Activated naive CD4-positive, alpha-beta T cell treated with anti-CD3 and anti-CD28 coated beads, Interleukin-2, amount 50 U/mL, for 72 hours (primary cell): ENCODE results near the gene BBS9. TPM values are rescaled to one million over a fixed set of nuclear protein-coding genes. Genes with fewer than 3 reads are reported as not detected.
"Not testable (repeated sequence)": the region's sequence is repeated elsewhere in the genome, so short reads cannot be mapped to it uniquely, and the experiment has no call there.

Experiments
- ATAC-seq, 2 donors: fragments of 150-1000 bp; cut with Tn5 transposase; 2 replicates each; pipeline ENCODE4 v1.10.0; 2021; ENCODE audit warnings: mild to moderate bottlenecking in 2 of 2, moderate library complexity in 2 of 2
- DNase-seq, 2 donors: peaks; one replicate each; pipeline ENCODE4 v3.0.0; 2021 to 2022; ENCODE audit warnings: low spot score in 2 of 2
- H3K27ac Mint-ChIP-seq, 2 donors: one replicate each; pipeline ENCODE4 v1.8.0; 2022; ENCODE audit warnings: mild to moderate bottlenecking in 2 of 2, mixed read lengths in 2 of 2
- H3K36me3 Mint-ChIP-seq, 2 donors: one replicate each; pipeline ENCODE4 v1.8.0; 2022; ENCODE audit warnings: mixed read lengths in 2 of 2
- H3K9me3 Mint-ChIP-seq, 2 donors: one replicate each; pipeline ENCODE4 v1.8.0; 2022; ENCODE audit warnings: mixed read lengths in 2 of 2
- total RNA-seq, 2 donors: library from RNA; stranded (reverse); gene quantifications; one replicate each; pipeline ENCODE4 v1.2.3, GENCODE V29; 2022

The BBS9 gene
- total RNA-seq, 2 donors from 2014 or later = 9.6 to 14.4 TPM

GRCh38 chr7:33497051-33497450, 367.7 kb downstream of the BBS9 start:
- Mint-ChIP-seq H3K9me3 (no peaks in the 10 kb centered on the region), H3K36me3 (no peaks in the 10 kb centered on the region), H3K27ac (no peak overlapping the region)
- DNase-seq (no peak), ATAC-seq (no peak)

- no peaks in the 10 kb centered on the region for H3K36me3 Mint-ChIP-seq
- ATAC-seq (no peak), DNase-seq (no peak)
- no peaks in the 10 kb centered on the region for H3K9me3 Mint-ChIP-seq
- no peak overlapping the region for H3K27ac Mint-ChIP-seq
Measured at GRCh38 chr7:33500703-33501701, 371.6 kb downstream of the BBS9 start.

GRCh38 chr7:33503014-33503413, 373.6 kb downstream of the BBS9 start:
- DNase-seq = no peak
- Mint-ChIP-seq H3K9me3 (no peaks in the 10 kb centered on the region), H3K36me3 (no peaks in the 10 kb centered on the region), H3K27ac (no peak overlapping the region)
- ATAC-seq = no peak

GRCh38 chr7:33503736-33504135, 374.4 kb downstream of the BBS9 start:
- no peak for ATAC-seq
- Mint-ChIP-seq H3K27ac (no peak overlapping the region), H3K36me3 (no peaks in the 10 kb centered on the region), H3K9me3 (no peaks in the 10 kb centered on the region)
- no peak for DNase-seq

- DNase-seq = no peak
- Mint-ChIP-seq H3K27ac (no peak overlapping the region), H3K9me3 (no peaks in the 10 kb centered on the region), H3K36me3 (no peaks in the 10 kb centered on the region)
- no peak for ATAC-seq
Measured at GRCh38 chr7:33504266-33504665, 374.9 kb downstream of the BBS9 start.

GRCh38 chr7:33509206-33509605, 379.8 kb downstream of the BBS9 start:
- ATAC-seq (no peak), DNase-seq (no peak)
- Mint-ChIP-seq H3K9me3 (peaks cover 0 to 5% of the 10 kb centered on the region in 2 donors), H3K27ac (no peak overlapping the region), H3K36me3 (no peaks in the 10 kb centered on the region)

- peaks cover 0 to 5% of the 10 kb centered on the region in 2 donors for H3K9me3 Mint-ChIP-seq
- no peaks in the 10 kb centered on the region for H3K36me3 Mint-ChIP-seq
- no peak overlapping the region for H3K27ac Mint-ChIP-seq
- ATAC-seq (no peak), DNase-seq (no peak)
Measured at GRCh38 chr7:33511778-33512177, 382.4 kb downstream of the BBS9 start.

- peaks cover 0 to 5% of the 10 kb centered on the region in 2 donors for H3K9me3 Mint-ChIP-seq
- H3K36me3 Mint-ChIP-seq = no peaks in the 10 kb centered on the region
- no peak overlapping the region for H3K27ac Mint-ChIP-seq
- ATAC-seq = no peak
- DNase-seq = no peak
Measured at GRCh38 chr7:33516568-33516967, 387.2 kb downstream of the BBS9 start.

- H3K36me3 Mint-ChIP-seq = no peaks in the 10 kb centered on the region
- peaks cover 0 to 5% of the 10 kb centered on the region in 2 donors for H3K9me3 Mint-ChIP-seq
- no peak overlapping the region for H3K27ac Mint-ChIP-seq
- DNase-seq (no peak), ATAC-seq (no peak)
Measured at GRCh38 chr7:33517191-33517590, 387.8 kb downstream of the BBS9 start.

GRCh38 chr7:33527008-33527407, 397.6 kb downstream of the BBS9 start:
- not testable (repeated sequence) for DNase-seq, H3K36me3 Mint-ChIP-seq, H3K27ac Mint-ChIP-seq, ATAC-seq, H3K9me3 Mint-ChIP-seq

GRCh38 chr7:33527613-33528012, 398.2 kb downstream of the BBS9 start:
- not testable (repeated sequence) for H3K36me3 Mint-ChIP-seq, DNase-seq, ATAC-seq, H3K27ac Mint-ChIP-seq, H3K9me3 Mint-ChIP-seq

GRCh38 chr7:33529070-33529469, 399.7 kb downstream of the BBS9 start:
- ATAC-seq = no peak
- H3K9me3 Mint-ChIP-seq = no peaks in the 10 kb centered on the region
- H3K27ac Mint-ChIP-seq = no peak overlapping the region
- H3K36me3 Mint-ChIP-seq = peaks cover 0 to 18% of the 10 kb centered on the region in 2 donors
- DNase-seq = no peak

- Mint-ChIP-seq H3K36me3 (peaks cover 0 to 31% of the 10 kb centered on the region in 2 donors), H3K9me3 (no peaks in the 10 kb centered on the region), H3K27ac (no peak overlapping the region)
- ATAC-seq (no peak), DNase-seq (no peak)
Measured at GRCh38 chr7:33530664-33531063, 401.3 kb downstream of the BBS9 start.

- H3K36me3 Mint-ChIP-seq = peaks cover 0 to 37% of the 10 kb centered on the region in 2 donors
- H3K27ac Mint-ChIP-seq = no peak overlapping the region
- no peaks in the 10 kb centered on the region for H3K9me3 Mint-ChIP-seq
- DNase-seq (no peak), ATAC-seq (no peak)
Measured at GRCh38 chr7:33531888-33532287, 402.5 kb downstream of the BBS9 start.

GRCh38 chr7:33534833-33535232, 405.5 kb downstream of the BBS9 start:
- Mint-ChIP-seq H3K27ac (no peak overlapping the region), H3K9me3 (peaks cover 4 to 13% of the 10 kb centered on the region in 2 donors), H3K36me3 (peaks cover 11 to 62% of the 10 kb centered on the region in 2 donors)
- no peak for DNase-seq
- ATAC-seq = no peak

- H3K27ac Mint-ChIP-seq = no peak overlapping the region
- peaks cover 17 to 66% of the 10 kb centered on the region in 2 donors for H3K36me3 Mint-ChIP-seq
- ATAC-seq (no peak), DNase-seq (no peak)
- peaks cover 7 to 17% of the 10 kb centered on the region in 2 donors for H3K9me3 Mint-ChIP-seq
Measured at GRCh38 chr7:33535989-33536388, 406.6 kb downstream of the BBS9 start.

GRCh38 chr7:33536398-33537103, 407.2 kb downstream of the BBS9 start:
- peaks cover 10 to 21% of the 10 kb centered on the region in 2 donors for H3K9me3 Mint-ChIP-seq
- H3K27ac Mint-ChIP-seq = no peak overlapping the region
- H3K36me3 Mint-ChIP-seq = peaks cover 21 to 70% of the 10 kb centered on the region in 2 donors
- ATAC-seq = no peak
- no peak for DNase-seq
